Natural killer cell (primary cell): ENCODE results near the gene PPFIA1. TPM values are rescaled to one million over a fixed set of nuclear protein-coding genes. Genes with fewer than 3 reads are reported as not detected.
A peak's percentile ranks its signal among the peaks of the same experiment; 100 is the strongest.

ENCODE experiments used
- ATAC-seq, 3 donors: fragments of 150-1000 bp in 2 of 3; fragments of 200-7000 bp in 1 of 3; cut with Tn5 transposase; 1 replicate in 1 of 3; 2 replicates in 2 of 3; pipeline ENCODE4 v1.10.0; 2021; ENCODE audit warnings: mild to moderate bottlenecking in 2 of 3, moderate library complexity in 2 of 3
- DNase-seq, 2 donors: peaks; one replicate each; pipeline versions ENCODE4 v3.0.0 to v3.0.0-alpha.2; 2013 to 2021; ENCODE audit warnings: mixed read lengths in 1 of 2
- H3K27ac ChIP-seq: one replicate; pipeline ENCODE4 v1.5.1; 2013; ENCODE audit warnings: mild to moderate bottlenecking, low read length
- H3K27me3 ChIP-seq: one replicate; pipeline ENCODE4 v1.6.1; 2013; ENCODE audit warnings: low read length; ENCODE audit not compliant: control insufficient read depth, insufficient read depth
- H3K36me3 ChIP-seq: one replicate; pipeline ENCODE4 v1.6.1; 2013; ENCODE audit warnings: low read length; ENCODE audit not compliant: control insufficient read depth, insufficient read depth
- H3K4me1 ChIP-seq: one replicate; pipeline ENCODE4 v1.6.1; 2013; ENCODE audit warnings: low read length; ENCODE audit not compliant: control insufficient read depth, insufficient read depth
- H3K4me3 ChIP-seq: one replicate; pipeline ENCODE4 v1.5.1; 2013; ENCODE audit warnings: low read length
- H3K9me3 ChIP-seq: one replicate; pipeline ENCODE4 v1.6.1; 2013; ENCODE audit warnings: low read length; ENCODE audit not compliant: control insufficient read depth, insufficient read depth
- H3K27ac Mint-ChIP-seq, 2 donors: one replicate each; pipeline ENCODE4 v1.8.0; 2022; ENCODE audit warnings: mild to moderate bottlenecking in 2 of 2, mixed read lengths in 2 of 2, moderate library complexity in 1 of 2
- H3K27me3 Mint-ChIP-seq, 2 donors: one replicate each; pipeline ENCODE4 v1.8.0; 2022; ENCODE audit warnings: low read depth in 2 of 2, mixed read lengths in 2 of 2
- H3K36me3 Mint-ChIP-seq: one replicate; pipeline ENCODE4 v1.8.0; 2022; ENCODE audit warnings: mixed read lengths
- H3K4me1 Mint-ChIP-seq, 2 donors: one replicate each; pipeline ENCODE4 v1.8.0; 2022; ENCODE audit warnings: mixed read lengths in 2 of 2
- H3K4me3 Mint-ChIP-seq: one replicate; pipeline ENCODE4 v1.8.0; 2022; ENCODE audit warnings: mild to moderate bottlenecking, moderate library complexity, mixed read lengths
- H3K9me3 Mint-ChIP-seq, 2 donors: one replicate each; pipeline ENCODE4 v1.8.0; 2022; ENCODE audit warnings: mixed read lengths in 2 of 2
- CTCF ChIP-seq: fragments of 200-600 bp; IDR thresholded peaks from one replicate; pipeline ENCODE4 v1.8.0; 2022; ENCODE audit warnings: antibody characterized with exemption
- WGBS: methylation state at CpG from one replicate; pipeline ENCODE4 v1.1.7; 2013; ENCODE audit warnings: missing lambda C conversion rate; ENCODE audit not compliant: insufficient coverage; 5-methylcytosine and 5-hydroxymethylcytosine counted together
- intact Hi-C: fragments of 100-400 bp; cut with micrococcal nuclease; formaldehyde crosslinking; loops from one replicate; pipeline ENCODE4 v1.14.2; 2022
- total RNA-seq, 4 donors: library from RNA; stranded (reverse); fragments of 120-200 nt in 1 of 4; gene quantifications; one replicate each; pipeline versions ENCODE4 v1.2.3 to v1.2.4, GENCODE V29; 2013 to 2022

PPFIA1 gene
- total RNA-seq, 3 donors from 2014 or later (not counting 1 experiment from before 2014, with no cell fraction given): 42.1 to 75.4 (median 51.7) TPM

GRCh38 chr11:70424765-70425344, 154.4 kb downstream of the PPFIA1 start:
- TF ChIP-seq CTCF: no peak
- peaks cover 60% of the 10 kb centered on the region for H3K27me3 ChIP-seq
- no peak overlapping the region for H3K27ac ChIP-seq
- H3K4me3 Mint-ChIP-seq: peak overlapping the region; percentile 28
- WGBS: 60% methylated on average over 14 of the region's 14 CpGs
- H3K36me3 Mint-ChIP-seq: no peaks in the 10 kb centered on the region
- H3K27ac Mint-ChIP-seq: peak overlapping the region; percentile 93 to 94
- DNase-seq (no peak), ATAC-seq (no peak)
- peaks cover 38% of the 10 kb centered on the region for H3K4me1 ChIP-seq
- peaks cover 50 to 65% of the 10 kb centered on the region in 2 donors for H3K27me3 Mint-ChIP-seq
- H3K36me3 ChIP-seq: no peaks in the 10 kb centered on the region
- no peak overlapping the region for H3K4me3 ChIP-seq
- no peaks in the 10 kb centered on the region for H3K9me3 Mint-ChIP-seq
- H3K4me1 Mint-ChIP-seq: peaks cover 34 to 40% of the 10 kb centered on the region in 2 donors
- intact Hi-C loops: loop anchor here (2.0 kb wide), 1 partner anchor 60 kb away; no protein-coding TSS in a partner anchor
- H3K9me3 ChIP-seq: peaks cover 17% of the 10 kb centered on the region

GRCh38 chr11:70427436-70427835, 156.9 kb downstream of the PPFIA1 start:
- Mint-ChIP-seq H3K4me1 (peaks cover 42 to 52% of the 10 kb centered on the region in 2 donors), H3K9me3 (no peaks in the 10 kb centered on the region), H3K36me3 (no peaks in the 10 kb centered on the region), H3K4me3 (peak overlapping the region; percentile 28), H3K27me3 (peaks cover 48 to 63% of the 10 kb centered on the region in 2 donors), H3K27ac (no peak overlapping the region)
- peaks cover 17% of the 10 kb centered on the region for H3K9me3 ChIP-seq
- DNase-seq (no peak), ATAC-seq (no peak)
- intact Hi-C loops: no loop called here
- WGBS: 95% methylated on average over 11 of the region's 11 CpGs
- TF ChIP-seq CTCF: no peak
- H3K27me3 ChIP-seq: peaks cover 59% of the 10 kb centered on the region
- H3K36me3 ChIP-seq: no peaks in the 10 kb centered on the region
- no peak overlapping the region for H3K4me3 ChIP-seq
- no peak overlapping the region for H3K27ac ChIP-seq
- H3K4me1 ChIP-seq: peaks cover 45% of the 10 kb centered on the region

GRCh38 chr11:70428701-70429427, 158.4 kb downstream of the PPFIA1 start:
- Mint-ChIP-seq H3K4me1 (peaks cover 33 to 40% of the 10 kb centered on the region in 2 donors), H3K27ac (no peak overlapping the region), H3K36me3 (no peaks in the 10 kb centered on the region), H3K9me3 (no peaks in the 10 kb centered on the region), H3K27me3 (peaks cover 42 to 64% of the 10 kb centered on the region in 2 donors), H3K4me3 (no peak overlapping the region)
- no peak overlapping the region for H3K27ac ChIP-seq
- H3K4me1 ChIP-seq: peaks cover 34% of the 10 kb centered on the region
- intact Hi-C loops: no loop called here
- H3K4me3 ChIP-seq: no peak overlapping the region
- 97% methylated on average over 16 of the region's 18 CpGs for WGBS
- TF ChIP-seq CTCF: no peak
- H3K27me3 ChIP-seq: peaks cover 57% of the 10 kb centered on the region
- H3K9me3 ChIP-seq: peaks cover 16% of the 10 kb centered on the region
- no peak for DNase-seq
- ATAC-seq: no peak
- no peaks in the 10 kb centered on the region for H3K36me3 ChIP-seq
